ENCODE data around the gene KRT74.
A peak's percentile ranks its signal among the peaks of the same experiment; 100 is the strongest.

The KRT74 gene
- total RNA-seq = 0 to 0.09 (median 0) reads per million in 3 donors

- H3K36me3 ChIP-seq (ENCODE audit: control insufficient read depth, insufficient read depth, low read length) = no peaks in the 10 kb centered on the region
- DNase-seq = no peak
- H3K9me3 ChIP-seq (ENCODE audit: control insufficient read depth, low read length) = no peaks in the 10 kb centered on the region
- no peak within 1 kb of the TSS for H3K27ac ChIP-seq (ENCODE audit: insufficient read depth, low read length, poor library complexity, severe bottlenecking)
- no peaks in the 10 kb centered on the region for H3K4me1 ChIP-seq (ENCODE audit: control insufficient read depth, insufficient read depth, low read length, poor library complexity, severe bottlenecking)
- H3K27me3 ChIP-seq (replicated peaks; ENCODE audit: control insufficient read depth, insufficient read depth, low read length, poor library complexity, severe bottlenecking) = no peaks in the 10 kb centered on the region
- H3K4me3 ChIP-seq (ENCODE audit: insufficient read depth, low read depth, low read length, poor library complexity, severe bottlenecking) = no peak within 1 kb of the TSS
Measured at GRCh38 chr12:52573743-52574142, at the start of gene KRT74. KRT74 (minus strand) TSS chr12:52573843; CDS start chr12:52573777, 66 bp downstream.

DNA sequence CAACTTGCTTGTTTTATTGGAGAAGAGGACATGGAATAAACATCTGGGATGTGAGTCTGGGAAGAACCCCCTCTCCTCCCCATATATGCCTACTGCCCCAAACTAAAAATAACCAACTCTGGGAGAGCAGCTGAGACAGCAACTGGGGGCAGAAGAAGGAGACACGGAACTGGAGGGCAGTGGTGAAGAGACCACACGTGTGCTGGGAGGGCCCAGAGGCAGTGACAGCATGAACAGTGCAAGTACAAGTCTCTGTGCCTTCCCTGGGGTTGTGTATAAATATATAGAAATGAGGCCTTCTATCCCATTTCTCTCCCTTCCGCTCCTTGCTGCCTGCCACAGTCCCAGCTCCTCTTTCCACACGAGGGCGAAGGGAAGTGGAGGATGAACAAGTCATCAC lies 48.7 kb upstream of the KRT74 start:
- H3K27ac ChIP-seq (ENCODE audit: insufficient read depth, low read length, poor library complexity, severe bottlenecking) = no peak overlapping the region
- no peaks in the 10 kb centered on the region for H3K36me3 ChIP-seq (ENCODE audit: control insufficient read depth, insufficient read depth, low read length)
- no peak overlapping the region for H3K4me3 ChIP-seq (ENCODE audit: insufficient read depth, low read depth, low read length, poor library complexity, severe bottlenecking)
- H3K4me1 ChIP-seq (ENCODE audit: control insufficient read depth, insufficient read depth, low read length, poor library complexity, severe bottlenecking) = no peaks in the 10 kb centered on the region
- no peak for DNase-seq
- H3K27me3 ChIP-seq (replicated peaks; ENCODE audit: control insufficient read depth, insufficient read depth, low read length, poor library complexity, severe bottlenecking) = no peaks in the 10 kb centered on the region
- H3K9me3 ChIP-seq (ENCODE audit: control insufficient read depth, low read length) = no peaks in the 10 kb centered on the region

DNA sequence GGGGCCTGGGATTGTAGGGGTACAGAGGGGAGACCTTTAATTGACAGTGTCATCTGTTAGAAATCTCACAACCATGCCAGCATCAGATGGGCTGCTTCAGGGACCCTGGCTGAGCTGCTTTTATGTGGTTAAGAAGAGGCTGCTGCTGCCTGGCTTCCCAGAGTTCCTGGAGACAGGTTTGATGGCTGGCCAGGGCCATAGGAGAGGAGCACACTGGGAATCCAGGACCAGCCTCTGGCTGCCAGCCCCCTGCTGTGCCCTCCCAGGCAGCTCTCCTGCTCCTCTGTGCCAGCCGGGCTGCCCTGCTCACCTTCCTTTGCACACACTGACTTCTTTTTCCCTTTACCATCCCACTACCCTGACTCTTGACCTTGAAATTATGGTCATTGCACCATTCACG lies 45.2 kb upstream of the KRT74 start:
- Histone ChIP-seq H3K9me3 (ENCODE audit: control insufficient read depth, low read length) (no peaks in the 10 kb centered on the region), H3K4me1 (ENCODE audit: control insufficient read depth, insufficient read depth, low read length, poor library complexity, severe bottlenecking) (peaks cover 16% of the 10 kb centered on the region), H3K36me3 (ENCODE audit: control insufficient read depth, insufficient read depth, low read length) (no peaks in the 10 kb centered on the region), H3K27me3 (replicated peaks; ENCODE audit: control insufficient read depth, insufficient read depth, low read length, poor library complexity, severe bottlenecking) (no peaks in the 10 kb centered on the region), H3K27ac (ENCODE audit: insufficient read depth, low read length, poor library complexity, severe bottlenecking) (no peak overlapping the region), H3K4me3 (ENCODE audit: insufficient read depth, low read depth, low read length, poor library complexity, severe bottlenecking) (no peak overlapping the region)
- DNase-seq = no peak

DNA sequence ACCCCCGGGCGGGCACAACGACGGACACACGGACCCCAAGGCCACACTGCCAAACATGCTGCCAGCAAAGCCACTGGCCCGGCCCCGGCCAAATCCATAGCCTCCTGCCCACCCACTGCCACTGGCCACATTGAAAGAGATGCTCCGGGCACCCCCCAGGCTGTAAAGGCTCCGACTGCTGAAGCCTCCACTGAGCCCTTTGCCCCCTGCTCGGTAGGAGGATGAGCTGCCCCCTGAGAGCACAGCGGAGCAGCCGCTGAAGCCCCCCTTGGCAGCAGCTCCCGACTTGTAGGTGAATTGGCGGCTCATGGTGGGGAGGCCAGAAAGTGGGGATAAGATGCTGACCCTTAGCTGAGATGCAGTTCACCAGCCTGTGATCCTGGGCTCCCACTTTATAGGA lies 44.6 kb upstream of the KRT74 start, which contains the start of gene KRT73:
KRT73 (minus strand) TSS at position 344 of the 400 bp plus-strand sequence; CDS start at position 309, 35 bp downstream.
- no peaks in the 10 kb centered on the region for H3K27me3 ChIP-seq (replicated peaks; ENCODE audit: control insufficient read depth, insufficient read depth, low read length, poor library complexity, severe bottlenecking)
- no peaks in the 10 kb centered on the region for H3K36me3 ChIP-seq (ENCODE audit: control insufficient read depth, insufficient read depth, low read length)
- no peaks in the 10 kb centered on the region for H3K9me3 ChIP-seq (ENCODE audit: control insufficient read depth, low read length)
- H3K4me1 ChIP-seq (ENCODE audit: control insufficient read depth, insufficient read depth, low read length, poor library complexity, severe bottlenecking) = peaks cover 16% of the 10 kb centered on the region
- H3K4me3 ChIP-seq (ENCODE audit: insufficient read depth, low read depth, low read length, poor library complexity, severe bottlenecking) = no peak within 1 kb of the TSS
- no peak within 1 kb of the TSS for H3K27ac ChIP-seq (ENCODE audit: insufficient read depth, low read length, poor library complexity, severe bottlenecking)
- no peak for DNase-seq

GRCh38 chr12:52617403-52617785 lies 43.8 kb upstream of the KRT74 start:
- no peaks in the 10 kb centered on the region for H3K9me3 ChIP-seq (ENCODE audit: control insufficient read depth, low read length)
- DNase-seq = no peak
- no peak overlapping the region for H3K27ac ChIP-seq (ENCODE audit: insufficient read depth, low read length, poor library complexity, severe bottlenecking)
- no peak overlapping the region for H3K4me3 ChIP-seq (ENCODE audit: insufficient read depth, low read depth, low read length, poor library complexity, severe bottlenecking)
- no peaks in the 10 kb centered on the region for H3K36me3 ChIP-seq (ENCODE audit: control insufficient read depth, insufficient read depth, low read length)
- peaks cover 16% of the 10 kb centered on the region for H3K4me1 ChIP-seq (ENCODE audit: control insufficient read depth, insufficient read depth, low read length, poor library complexity, severe bottlenecking)
- no peaks in the 10 kb centered on the region for H3K27me3 ChIP-seq (replicated peaks; ENCODE audit: control insufficient read depth, insufficient read depth, low read length, poor library complexity, severe bottlenecking)

GRCh38 chr12:52616680-52617402 lies 43.2 kb upstream of the KRT74 start:
- Histone ChIP-seq H3K4me3 (ENCODE audit: insufficient read depth, low read depth, low read length, poor library complexity, severe bottlenecking) (no peak overlapping the region), H3K4me1 (ENCODE audit: control insufficient read depth, insufficient read depth, low read length, poor library complexity, severe bottlenecking) (peaks cover 16% of the 10 kb centered on the region), H3K27ac (ENCODE audit: insufficient read depth, low read length, poor library complexity, severe bottlenecking) (no peak overlapping the region), H3K27me3 (replicated peaks; ENCODE audit: control insufficient read depth, insufficient read depth, low read length, poor library complexity, severe bottlenecking) (no peaks in the 10 kb centered on the region), H3K36me3 (ENCODE audit: control insufficient read depth, insufficient read depth, low read length) (no peaks in the 10 kb centered on the region), H3K9me3 (ENCODE audit: control insufficient read depth, low read length) (no peaks in the 10 kb centered on the region)
- DNase-seq = no peak

- H3K4me1 ChIP-seq (ENCODE audit: control insufficient read depth, insufficient read depth, low read length, poor library complexity, severe bottlenecking) = peaks cover 16% of the 10 kb centered on the region
- H3K36me3 ChIP-seq (ENCODE audit: control insufficient read depth, insufficient read depth, low read length) = no peaks in the 10 kb centered on the region
- H3K27me3 ChIP-seq (replicated peaks; ENCODE audit: control insufficient read depth, insufficient read depth, low read length, poor library complexity, severe bottlenecking) = no peaks in the 10 kb centered on the region
- DNase-seq = no peak
- H3K9me3 ChIP-seq (ENCODE audit: control insufficient read depth, low read length) = no peaks in the 10 kb centered on the region
- H3K27ac ChIP-seq (ENCODE audit: insufficient read depth, low read length, poor library complexity, severe bottlenecking) = peak overlapping the region; percentile 1
- no peak overlapping the region for H3K4me3 ChIP-seq (ENCODE audit: insufficient read depth, low read depth, low read length, poor library complexity, severe bottlenecking)
Measured at GRCh38 chr12:52615912-52616311, 42.3 kb upstream of the KRT74 start.

DNA sequence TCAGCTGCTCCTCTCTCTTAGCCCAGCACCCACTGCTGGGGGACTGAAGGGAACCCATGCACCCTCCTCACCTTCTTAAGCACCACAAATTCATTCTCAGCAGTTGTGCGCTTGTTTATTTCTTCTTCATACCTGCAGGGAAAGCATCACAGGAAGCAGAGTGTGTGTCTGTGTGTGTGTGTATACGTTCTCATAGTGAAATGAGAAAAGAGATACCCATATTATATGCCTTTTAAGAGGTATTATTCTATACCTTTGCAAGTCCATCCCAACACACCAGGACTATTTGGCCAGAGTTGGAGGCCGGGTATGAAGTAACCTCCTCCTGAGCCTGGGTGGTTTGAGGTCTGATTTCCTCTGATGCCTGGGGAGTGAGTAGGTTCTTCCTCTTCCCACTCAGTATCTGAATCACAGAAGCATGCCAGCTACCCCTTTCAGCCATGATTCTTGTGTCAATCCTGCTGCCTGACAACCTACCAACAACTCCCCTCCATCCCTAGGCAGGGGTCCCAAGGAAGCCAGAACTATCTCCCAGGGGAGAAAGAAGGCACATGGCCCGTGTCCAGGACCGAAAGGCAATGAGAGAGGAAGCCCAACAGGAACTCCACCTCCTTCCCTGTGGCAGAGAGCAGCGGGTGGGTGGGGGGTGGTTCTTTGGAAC lies 41.7 kb upstream of the KRT74 start:
- DNase-seq = no peak

GRCh38 chr12:52614381-52615207 lies 41.0 kb upstream of the KRT74 start:
- Histone ChIP-seq H3K4me3 (ENCODE audit: insufficient read depth, low read depth, low read length, poor library complexity, severe bottlenecking) (no peak overlapping the region), H3K4me1 (ENCODE audit: control insufficient read depth, insufficient read depth, low read length, poor library complexity, severe bottlenecking) (peaks cover 16% of the 10 kb centered on the region), H3K36me3 (ENCODE audit: control insufficient read depth, insufficient read depth, low read length) (no peaks in the 10 kb centered on the region), H3K9me3 (ENCODE audit: control insufficient read depth, low read length) (no peaks in the 10 kb centered on the region), H3K27me3 (replicated peaks; ENCODE audit: control insufficient read depth, insufficient read depth, low read length, poor library complexity, severe bottlenecking) (no peaks in the 10 kb centered on the region), H3K27ac (ENCODE audit: insufficient read depth, low read length, poor library complexity, severe bottlenecking) (no peak overlapping the region)
- DNase-seq = no peak

More for the DNA sequence above, 41.7 kb upstream of the KRT74 start:
- Histone ChIP-seq H3K36me3 (ENCODE audit: control insufficient read depth, insufficient read depth, low read length) (no peaks in the 10 kb centered on the region), H3K27me3 (replicated peaks; ENCODE audit: control insufficient read depth, insufficient read depth, low read length, poor library complexity, severe bottlenecking) (no peaks in the 10 kb centered on the region), H3K4me1 (ENCODE audit: control insufficient read depth, insufficient read depth, low read length, poor library complexity, severe bottlenecking) (peaks cover 16% of the 10 kb centered on the region), H3K27ac (ENCODE audit: insufficient read depth, low read length, poor library complexity, severe bottlenecking) (peak overlapping the region; percentile 1), H3K9me3 (ENCODE audit: control insufficient read depth, low read length) (no peaks in the 10 kb centered on the region), H3K4me3 (ENCODE audit: insufficient read depth, low read depth, low read length, poor library complexity, severe bottlenecking) (no peak overlapping the region)

Measured in effector memory CD4-positive, alpha-beta T cell (primary cell).